Measurements from ENCODE around the gene GGA1. TPM values are rescaled to one million over a fixed set of nuclear protein-coding genes. Genes with fewer than 3 reads are reported as not detected.

Gene GGA1
- total RNA-seq, 2 donors from 2014 or later: 43.9 to 146 TPM

- H3K4me3 ChIP-seq: no peak overlapping the region
Measured at GRCh38 chr22:37565830-37566229, 42.8 kb upstream of the GGA1 start.

DNA sequence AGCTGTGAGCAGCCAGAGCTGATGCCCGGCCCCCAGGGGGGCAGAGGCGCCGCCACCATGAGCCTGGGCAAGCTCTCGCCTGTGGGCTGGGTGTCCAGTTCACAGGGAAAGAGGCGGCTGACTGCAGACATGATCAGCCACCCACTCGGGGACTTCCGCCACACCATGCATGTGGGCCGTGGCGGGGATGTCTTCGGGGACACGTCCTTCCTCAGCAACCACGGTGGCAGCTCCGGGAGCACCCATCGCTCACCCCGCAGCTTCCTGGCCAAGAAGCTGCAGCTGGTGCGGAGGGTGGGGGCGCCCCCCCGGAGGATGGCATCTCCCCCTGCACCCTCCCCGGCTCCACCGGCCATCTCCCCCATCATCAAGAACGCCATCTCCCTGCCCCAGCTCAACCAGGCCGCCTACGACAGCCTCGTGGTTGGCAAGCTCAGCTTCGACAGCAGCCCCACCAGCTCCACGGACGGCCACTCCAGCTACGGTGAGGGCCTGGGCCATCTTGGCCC is 42.3 kb upstream of the GGA1 start:
- no peaks in the 10 kb centered on the region for H3K27me3 ChIP-seq (replicated peaks; ENCODE audit: insufficient read depth)
- H3K4me3 ChIP-seq: no peak overlapping the region
- 74% methylated on average over 26 of the region's 28 CpGs for WGBS
- H3K4me1 ChIP-seq (replicated peaks): peaks cover 18% of the 10 kb centered on the region
- H3K36me3 ChIP-seq: no peaks in the 10 kb centered on the region
- intact Hi-C loops (cut with DNase I): loop anchor here (5.0 kb wide), 1 partner anchor 249 kb away; no protein-coding TSS in a partner anchor
- no peaks in the 10 kb centered on the region for H3K9me3 ChIP-seq
- TF ChIP-seq POLR2A (IDR thresholded peaks at IDR 0.05) (no peak), CTCF (IDR thresholded peaks at IDR 0.05) (no peak), POLR2AphosphoS5 (IDR thresholded peaks at IDR 0.05) (no peak)
- peak overlapping the region in 1 of 2 donors; percentile 42 for H3K27ac ChIP-seq
- DNase-seq (ENCODE audit: low spot score): no peak

More at GRCh38 chr22:37565830-37566229, 42.8 kb upstream of the GGA1 start:
- Histone ChIP-seq H3K9me3 (no peaks in the 10 kb centered on the region), H3K27ac (no peak overlapping the region), H3K27me3 (replicated peaks; ENCODE audit: insufficient read depth) (no peaks in the 10 kb centered on the region), H3K4me1 (replicated peaks) (peaks cover 18% of the 10 kb centered on the region), H3K36me3 (no peaks in the 10 kb centered on the region)
- DNase-seq (ENCODE audit: low spot score): no peak
- WGBS: 70% methylated on average over 17 of the region's 17 CpGs
- intact Hi-C loops (cut with DNase I): loop anchor here (5.0 kb wide), 1 partner anchor 249 kb away; no protein-coding TSS in a partner anchor
- TF ChIP-seq POLR2A (IDR thresholded peaks at IDR 0.05): no peak
- no peak for TF ChIP-seq CTCF (IDR thresholded peaks at IDR 0.05)
- TF ChIP-seq POLR2AphosphoS5 (IDR thresholded peaks at IDR 0.05): no peak

DNA sequence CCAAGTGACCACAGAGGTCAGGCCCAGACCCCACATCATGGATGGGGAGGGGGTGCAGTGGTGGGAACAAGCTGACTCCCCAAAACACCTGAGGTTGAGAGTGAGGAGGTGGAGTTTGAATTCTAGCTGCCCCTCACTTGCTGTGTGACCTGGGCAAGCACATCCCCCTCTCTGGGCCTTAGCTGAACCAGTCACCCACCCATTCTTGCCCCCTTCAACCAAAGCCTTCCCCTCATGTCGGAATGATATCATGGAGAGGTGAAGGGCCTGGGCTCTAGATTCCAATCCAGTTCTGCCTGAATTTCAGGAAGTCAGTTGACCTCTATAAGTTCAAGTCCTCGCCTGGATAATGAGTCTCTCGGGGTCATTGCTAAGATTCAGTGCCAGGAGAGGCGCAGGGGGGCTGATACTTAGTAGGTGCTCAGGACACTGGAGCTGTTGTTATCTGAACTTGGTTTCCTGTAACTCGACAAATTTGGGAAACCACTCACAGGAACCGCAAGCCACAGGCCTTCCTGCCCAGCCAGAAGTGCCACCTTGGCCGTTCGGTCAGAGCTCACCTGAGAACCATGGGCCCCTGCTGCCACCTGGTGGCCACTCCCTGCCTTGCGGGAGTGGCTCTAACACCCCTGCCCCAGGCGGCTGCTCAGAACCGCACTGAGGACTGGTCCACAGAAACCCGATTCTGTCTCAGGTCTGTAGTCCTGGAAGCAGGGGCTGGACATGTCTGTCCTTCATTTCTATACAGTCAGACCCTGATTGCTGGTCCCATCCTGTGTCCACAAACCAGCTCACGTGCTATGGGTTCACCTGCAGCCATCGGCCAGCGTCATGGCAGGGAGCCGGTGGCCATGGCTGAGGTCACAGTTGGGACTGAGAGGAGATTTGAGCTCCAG is 41.5 kb upstream of the GGA1 start:
- H3K9me3 ChIP-seq: no peaks in the 10 kb centered on the region
- H3K27ac ChIP-seq: peak overlapping the region; percentile 38 to 42
- H3K36me3 ChIP-seq: no peaks in the 10 kb centered on the region
- H3K4me1 ChIP-seq (replicated peaks): peaks cover 18% of the 10 kb centered on the region
- DNase-seq (ENCODE audit: low spot score): peak; percentile 90
- intact Hi-C loops (cut with DNase I): loop anchor here (5.0 kb wide), 1 partner anchor 250 kb away; no protein-coding TSS in a partner anchor
- no peak overlapping the region for H3K4me3 ChIP-seq
- 47% methylated on average over 15 of the region's 16 CpGs for WGBS
- peak; percentile 92 to 99 (median 98) for TF ChIP-seq CTCF (IDR thresholded peaks at IDR 0.05)
- TF ChIP-seq POLR2AphosphoS5 (IDR thresholded peaks at IDR 0.05): peak; percentile 63
- no peak for TF ChIP-seq POLR2A (IDR thresholded peaks at IDR 0.05)
- no peaks in the 10 kb centered on the region for H3K27me3 ChIP-seq (replicated peaks; ENCODE audit: insufficient read depth)

DNA sequence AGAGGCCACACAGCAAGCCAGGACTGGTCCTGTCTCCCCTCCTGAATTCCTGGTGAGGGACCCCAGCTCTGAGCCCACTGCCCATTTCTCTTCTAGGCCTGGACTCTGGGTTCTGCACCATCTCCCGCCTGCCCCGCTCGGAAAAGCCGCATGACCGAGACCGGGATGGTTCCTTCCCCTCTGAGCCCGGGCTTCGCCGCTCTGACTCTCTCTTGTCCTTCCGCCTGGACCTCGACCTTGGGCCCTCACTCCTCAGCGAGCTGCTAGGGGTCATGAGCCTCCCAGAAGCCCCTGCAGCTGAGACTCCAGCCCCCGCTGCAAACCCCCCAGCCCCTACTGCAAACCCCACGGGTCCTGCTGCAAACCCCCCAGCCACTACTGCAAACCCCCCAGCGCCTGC is 40.6 kb upstream of the GGA1 start:
- 91% methylated on average over 14 of the region's 15 CpGs for WGBS
- Histone ChIP-seq H3K4me3 (no peak overlapping the region), H3K36me3 (no peaks in the 10 kb centered on the region), H3K27me3 (replicated peaks; ENCODE audit: insufficient read depth) (no peaks in the 10 kb centered on the region), H3K4me1 (replicated peaks) (peaks cover 18% of the 10 kb centered on the region), H3K27ac (no peak overlapping the region), H3K9me3 (no peaks in the 10 kb centered on the region)
- DNase-seq (ENCODE audit: low spot score): no peak
- TF ChIP-seq POLR2AphosphoS5 (IDR thresholded peaks at IDR 0.05): no peak
- no peak for TF ChIP-seq CTCF (IDR thresholded peaks at IDR 0.05)
- no peak for TF ChIP-seq POLR2A (IDR thresholded peaks at IDR 0.05)
- intact Hi-C loops (cut with DNase I): loop anchor here (2.0 to 5.0 kb wide), 2 partner anchors 29 to 251 kb away; no protein-coding TSS in a partner anchor

All from prostate gland (tissue), 2 donors.